Keratinocyte (primary cell): ENCODE measurements around the gene ZC3H10. TPM values are rescaled to one million over a fixed set of nuclear protein-coding genes. Genes with fewer than 3 reads are reported as not detected.

Experiments
- DNase-seq: peaks from one replicate; pipeline ENCODE4 v3.0.0-alpha.2; 2011; ENCODE audit warnings: low read depth, missing footprints, low spot score
- FAIRE-seq: peaks from 2 replicates; lab custom pipeline; 2011; peaks lifted over from hg19 to GRCh38; lab: Jason Lieb, UNC
- H2AFZ ChIP-seq: 2 replicates; pipeline ENCODE4 v1.6.0; 2012; ENCODE audit warnings: low read length, control low read depth, inconsistent platforms; ENCODE audit not compliant: control insufficient read depth
- H3K27ac ChIP-seq: 2 replicates; pipeline ENCODE4 v1.5.1; 2011; ENCODE audit warnings: low read length; ENCODE audit not compliant: control insufficient read depth, insufficient read depth
- H3K27me3 ChIP-seq: 3 replicates; pipeline ENCODE4 v1.6.0; 2011; ENCODE audit warnings: low read length; ENCODE audit not compliant: control insufficient read depth, insufficient read depth; ENCODE audit errors: extremely low read depth
- H3K36me3 ChIP-seq, 2 experiments: 2 replicates in 1 of 2; 3 replicates in 1 of 2; pipeline ENCODE4 v1.5.1; 2011; ENCODE audit warnings: low read length in 2 of 2, mild to moderate bottlenecking in 1 of 2; ENCODE audit not compliant: control insufficient read depth in 2 of 2, insufficient read depth in 2 of 2; ENCODE audit errors: extremely low read depth in 1 of 2
- H3K4me1 ChIP-seq: 3 replicates; pipeline ENCODE4 v1.5.1; 2011; ENCODE audit warnings: low read length; ENCODE audit not compliant: control insufficient read depth, insufficient read depth; ENCODE audit errors: extremely low read depth
- H3K4me2 ChIP-seq: 3 replicates; pipeline ENCODE4 v1.6.0; 2011; ENCODE audit warnings: low read depth, low read length; ENCODE audit not compliant: control insufficient read depth, insufficient read depth; ENCODE audit errors: extremely low read depth
- H3K4me3 ChIP-seq, 3 experiments: fragments of 200-600 bp in 1 of 3; sonication (generic) in 1 of 3; 2 replicates in 2 of 3; 3 replicates in 1 of 3; pipeline ENCODE4 v1.5.1; 2011 to 2016; ENCODE audit warnings: low read length in 3 of 3, mild to moderate bottlenecking in 3 of 3, control low read depth in 2 of 3, inconsistent platforms in 1 of 3, low read depth in 1 of 3, mixed read lengths in 1 of 3, mixed run types in 1 of 3, moderate library complexity in 1 of 3; ENCODE audit not compliant: control insufficient read depth in 2 of 3, insufficient read depth in 2 of 3; ENCODE audit errors: extremely low read depth in 1 of 3
- H3K79me2 ChIP-seq: 2 replicates; pipeline ENCODE4 v1.6.0; 2012; ENCODE audit warnings: low read length; ENCODE audit not compliant: control insufficient read depth, insufficient read depth
- H3K9ac ChIP-seq: 3 replicates; pipeline ENCODE4 v1.6.0; 2011; ENCODE audit warnings: low read length; ENCODE audit not compliant: control insufficient read depth, insufficient read depth; ENCODE audit errors: extremely low read depth
- H3K9me1 ChIP-seq: 3 replicates; pipeline ENCODE4 v1.6.0; 2011; ENCODE audit warnings: low read length; ENCODE audit not compliant: control insufficient read depth, insufficient read depth; ENCODE audit errors: extremely low read depth
- H3K9me3 ChIP-seq: 2 replicates; pipeline ENCODE4 v1.5.1; 2012; ENCODE audit warnings: low read depth, low read length; ENCODE audit not compliant: control insufficient read depth
- H4K20me1 ChIP-seq: 3 replicates; pipeline ENCODE4 v1.6.0; 2011; ENCODE audit warnings: low read length; ENCODE audit not compliant: control insufficient read depth, insufficient read depth; ENCODE audit errors: extremely low read depth
- CTCF ChIP-seq, 3 experiments: IDR thresholded peaks in 1 of 3; conservative IDR thresholded peaks in 1 of 3; optimal IDR thresholded peaks in 1 of 3; 2 replicates in 2 of 3; 3 replicates in 1 of 3; pipeline versions ENCODE3 to v1.5.1; 2011; ENCODE audit warnings: low read length in 3 of 3, mild to moderate bottlenecking in 3 of 3, moderate library complexity in 2 of 3, control low read depth in 1 of 3, inconsistent platforms in 1 of 3; ENCODE audit not compliant: insufficient read depth in 2 of 3; ENCODE audit errors: extremely low read depth in 1 of 3
- EZH2 ChIP-seq: IDR thresholded peaks from one replicate; pipeline ENCODE4 v1.6.1; 2012; ENCODE audit warnings: inconsistent platforms, mild to moderate bottlenecking, low read length, moderate library complexity
- dilution Hi-C: fragments of 300-500 bp; cut with MboI; formaldehyde crosslinking; loops from one replicate; pipeline ENCODE4 v1.7.0; 2020; ENCODE audit warnings: low sequenced_read_pairs; ENCODE audit not compliant: extremely low pct_ligation_motif_present
- polyA plus RNA-seq, 5 experiments: library from polyadenylated mRNA; depleted of rRNA in 3 of 5; stranded (reverse) in 3 of 5; stranded (forward) in 1 of 5; unstranded in 1 of 5; fragments of >200 nt; gene quantifications; 1 replicate in 1 of 5; 2 replicates in 3 of 5; 3 replicates in 1 of 5; pipeline versions ENCODE4 v1.2.1 to v1.2.3, GENCODE V29; 2011 to 2012; ENCODE audit warnings: missing spikeins in 2 of 5, low read depth in 1 of 5, low replicate concordance in 1 of 5

ZC3H10 gene
- polyA plus RNA-seq, 1 donor (not counting 4 experiments of a cell fraction or from before 2014, with no cell fraction given), result 0.85 TPM

GRCh38 chr12:56128670-56129205 is 10.7 kb downstream of the ZC3H10 start:
- Histone ChIP-seq H2AFZ (peak overlapping the region; percentile 66), H3K9me1 (no peaks in the 10 kb centered on the region), H3K79me2 (peaks cover 21% of the 10 kb centered on the region), H3K9ac (peak overlapping the region; percentile 91), H3K4me2 (peak overlapping the region; percentile 95), H3K4me1 (peaks cover 21% of the 10 kb centered on the region), H3K27me3 (no peaks in the 10 kb centered on the region), H3K4me3 (peak overlapping the region; percentile 83 to 96 (median 94)), H3K9me3 (no peaks in the 10 kb centered on the region), H3K27ac (peak overlapping the region; percentile 86), H4K20me1 (no peaks in the 10 kb centered on the region), H3K36me3 (peaks cover 25 to 27% of the 10 kb centered on the region in 2 experiments)
- dilution Hi-C loops, result loop anchor here (10.0 kb wide), 1 partner anchor 46 kb away; no protein-coding TSS in a partner anchor
- TF ChIP-seq CTCF (optimal IDR thresholded peaks at IDR 0.05 in 1 of 3, IDR thresholded peaks at IDR 0.05 in 1 of 3, conservative IDR thresholded peaks at IDR 0.05 in 1 of 3; ENCODE audit: extremely low read depth in 1 of 3, insufficient read depth in 2 of 3, low read length in 3 of 3) (no peak), EZH2 (no peak)
- DNase-seq (no peak), FAIRE-seq (no peak)

GRCh38 chr12:56129206-56129941 is 11.3 kb downstream of the ZC3H10 start:
- FAIRE-seq, result no peak
- peak overlapping the region; percentile 86 for H3K27ac ChIP-seq

More at GRCh38 chr12:56129206-56129941, 11.3 kb downstream of the ZC3H10 start:
- Histone ChIP-seq H3K9me1 (no peaks in the 10 kb centered on the region), H3K9ac (peak overlapping the region; percentile 91), H4K20me1 (no peaks in the 10 kb centered on the region), H3K36me3 (peaks cover 32% of the 10 kb centered on the region in 2 experiments), H3K27me3 (no peaks in the 10 kb centered on the region), H3K4me2 (peak overlapping the region; percentile 95), H3K9me3 (no peaks in the 10 kb centered on the region), H3K4me3 (peak overlapping the region; percentile 83 to 96 (median 94)), H3K4me1 (peaks cover 21% of the 10 kb centered on the region), H2AFZ (peak overlapping the region; percentile 19), H3K79me2 (peaks cover 21% of the 10 kb centered on the region)
- TF ChIP-seq CTCF (optimal IDR thresholded peaks at IDR 0.05 in 1 of 3, IDR thresholded peaks at IDR 0.05 in 1 of 3, conservative IDR thresholded peaks at IDR 0.05 in 1 of 3; ENCODE audit: extremely low read depth in 1 of 3, insufficient read depth in 2 of 3, low read length in 3 of 3) (no peak), EZH2 (no peak)
- dilution Hi-C loops, result loop anchor here (10.0 kb wide), 1 partner anchor 45 kb away; no protein-coding TSS in a partner anchor
- no peak for DNase-seq
